NOMO-1 (cell line): ENCODE data around the gene KCMF1.

Source experiments
- DNase-seq, 2 experiments: peaks; one replicate each; lab custom pipeline; 2025; ENCODE audit not compliant: unreplicated experiment in 2 of 2; lab: John Stamatoyannopoulos, UW

The KCMF1 gene

DNA sequence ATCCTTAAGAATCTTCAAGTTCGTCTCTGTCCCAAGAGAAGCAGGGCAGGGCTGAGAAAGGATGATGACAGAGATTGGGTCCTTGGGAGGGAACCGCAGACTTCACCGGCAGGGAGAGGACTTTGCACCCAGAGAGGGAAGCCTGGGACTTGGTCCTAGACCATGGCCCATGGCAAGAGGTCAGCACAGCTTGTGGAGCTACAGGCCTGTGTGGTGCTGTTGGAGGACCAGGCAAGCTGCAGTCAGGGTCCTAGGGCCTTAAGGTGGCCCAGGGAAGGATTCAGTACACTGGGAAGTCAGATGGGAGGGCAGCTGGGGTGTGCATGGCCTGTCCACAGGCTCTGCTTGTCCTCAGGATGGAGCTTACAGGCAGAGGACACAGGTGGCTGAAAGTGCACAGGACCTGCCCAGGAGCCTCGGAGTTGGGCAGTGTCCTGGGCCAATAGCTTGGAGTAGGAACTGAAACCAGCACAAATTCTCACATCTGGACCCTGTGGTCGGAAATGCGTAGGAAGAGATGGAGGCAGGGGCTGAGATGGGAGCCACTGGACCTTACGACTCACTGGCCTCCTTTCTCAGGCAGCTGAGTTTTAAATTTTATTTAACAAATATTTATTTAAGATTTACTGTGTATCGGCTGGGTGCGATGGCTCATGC, 105.8 kb downstream of the KCMF1 start:
- no peak for DNase-seq

DNA sequence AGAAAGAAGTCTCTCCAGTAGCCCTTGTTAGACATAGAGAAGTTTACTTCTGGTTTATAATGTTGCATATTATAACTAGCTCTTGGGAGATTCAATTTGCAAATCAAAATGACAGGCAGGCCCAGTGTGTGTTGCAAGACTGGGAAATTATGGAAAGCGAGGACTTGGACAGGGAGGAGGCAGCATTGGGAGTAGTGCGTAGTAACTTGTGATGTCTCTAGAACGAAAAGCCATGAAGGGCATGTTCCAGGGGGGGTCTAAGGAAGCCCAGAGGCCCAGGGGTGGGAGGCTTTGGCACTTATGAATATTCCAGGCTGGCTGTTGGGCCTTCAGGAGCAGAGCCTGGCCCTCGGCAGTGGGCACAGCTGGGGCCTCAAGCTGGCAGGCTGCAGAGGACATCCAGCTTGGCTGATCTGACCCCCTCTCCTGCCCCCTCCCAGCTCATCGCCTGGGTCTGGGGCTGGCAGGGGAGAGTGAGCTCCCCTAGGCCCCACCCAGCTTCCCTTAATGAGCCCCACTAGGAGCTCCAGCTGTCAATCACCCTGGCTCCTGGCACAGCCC, 107.0 kb downstream of the KCMF1 start:
- DNase-seq = no peak

DNA sequence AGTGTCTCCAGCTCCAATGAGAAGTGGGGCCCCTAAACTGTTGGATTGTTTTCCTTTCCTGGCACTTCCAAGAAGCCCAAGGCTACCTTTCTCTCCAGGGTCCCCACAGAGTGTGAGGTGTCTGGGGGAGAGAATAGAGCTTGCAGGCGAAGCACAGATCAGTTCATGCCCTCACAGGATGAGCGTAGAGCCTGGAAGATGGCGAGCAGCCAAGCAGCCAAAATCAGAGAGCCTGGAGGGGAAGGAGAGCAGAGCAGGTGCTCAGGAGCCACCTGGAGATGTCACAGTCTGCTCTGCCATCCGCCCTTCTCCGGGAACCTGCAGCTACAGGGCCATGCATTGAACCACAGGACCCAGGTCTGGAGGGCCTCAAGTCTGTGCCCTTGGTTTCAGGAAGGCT, 107.6 kb downstream of the KCMF1 start:
- no peak for DNase-seq

DNA sequence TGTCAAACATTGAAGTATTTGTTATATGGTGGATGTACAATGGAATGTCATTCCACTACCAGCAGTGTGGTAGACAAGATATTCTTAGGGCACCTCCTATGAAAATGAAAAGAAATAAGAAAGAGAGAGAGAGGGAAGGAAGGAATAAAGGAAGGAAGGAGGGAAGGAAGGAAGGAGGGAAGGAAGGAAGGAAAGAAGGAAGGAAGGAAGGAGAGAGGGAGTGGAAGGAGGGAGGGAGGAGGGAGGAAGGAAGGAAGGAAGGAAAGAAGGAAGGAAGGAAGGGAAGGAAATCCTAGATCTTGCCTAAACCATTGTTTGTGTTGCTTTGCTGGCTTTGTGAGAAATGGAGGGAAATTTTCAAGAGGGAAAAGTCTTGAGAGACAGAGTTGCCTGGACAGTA, 112.1 kb downstream of the KCMF1 start:
- no peak for DNase-seq

DNA sequence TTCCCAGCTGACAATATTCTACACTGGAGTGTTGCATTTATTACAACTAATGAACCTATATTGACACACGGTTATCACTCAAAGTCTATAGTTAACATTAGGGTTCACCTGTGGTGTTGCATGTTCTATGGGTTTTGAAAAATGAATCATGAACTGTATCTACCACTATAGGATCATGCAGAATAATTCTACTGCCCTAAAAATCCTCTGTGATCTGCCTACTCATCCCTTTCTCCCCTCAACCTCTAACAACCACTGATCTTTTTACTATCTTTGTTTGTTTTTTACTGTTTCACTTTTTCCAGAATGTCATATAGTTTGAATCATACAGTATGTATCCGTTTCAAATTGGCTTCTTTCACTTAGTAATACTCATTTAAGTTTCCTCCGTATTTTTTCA, 114.6 kb downstream of the KCMF1 start:
- DNase-seq = no peak

DNA sequence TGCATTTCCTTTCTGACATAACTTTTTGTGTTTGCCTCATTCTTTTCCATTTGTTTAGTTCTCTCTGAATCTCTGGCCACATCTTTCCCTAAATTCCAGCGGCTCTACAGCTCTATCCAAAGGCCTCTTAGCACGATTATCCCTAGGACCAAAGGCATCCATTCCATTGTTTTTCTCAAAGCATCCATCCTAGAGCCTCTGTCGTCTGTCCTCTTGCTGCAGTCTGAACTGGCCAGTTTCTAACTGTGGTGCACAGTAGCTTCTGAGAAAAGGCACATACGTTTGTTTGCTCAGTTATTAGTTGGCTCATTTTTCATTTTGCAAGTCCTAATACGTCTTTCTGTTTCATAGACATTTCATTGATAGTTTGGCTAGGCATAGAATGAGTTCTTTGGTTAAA, 116.6 kb downstream of the KCMF1 start:
- no peak for DNase-seq

DNA sequence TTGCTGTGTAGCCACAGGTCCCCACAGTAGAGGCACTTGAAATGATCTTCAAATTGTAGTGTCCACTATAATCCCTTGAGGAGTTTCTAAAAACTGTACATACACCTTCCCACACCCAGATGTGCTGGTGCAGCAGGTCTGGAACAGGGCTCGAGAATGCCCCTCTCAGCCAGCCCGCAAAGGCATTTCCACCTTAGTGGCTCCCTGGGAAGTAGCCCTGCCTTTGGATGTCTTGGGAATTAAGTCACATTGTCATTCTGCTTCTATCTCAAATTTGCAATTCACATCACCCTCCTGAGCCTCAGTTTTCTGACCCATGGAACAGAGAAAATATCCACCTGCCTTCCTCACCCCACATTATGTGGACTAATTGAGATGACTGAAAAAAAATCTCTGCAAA, 118.0 kb downstream of the KCMF1 start:
- no peak for DNase-seq

DNA sequence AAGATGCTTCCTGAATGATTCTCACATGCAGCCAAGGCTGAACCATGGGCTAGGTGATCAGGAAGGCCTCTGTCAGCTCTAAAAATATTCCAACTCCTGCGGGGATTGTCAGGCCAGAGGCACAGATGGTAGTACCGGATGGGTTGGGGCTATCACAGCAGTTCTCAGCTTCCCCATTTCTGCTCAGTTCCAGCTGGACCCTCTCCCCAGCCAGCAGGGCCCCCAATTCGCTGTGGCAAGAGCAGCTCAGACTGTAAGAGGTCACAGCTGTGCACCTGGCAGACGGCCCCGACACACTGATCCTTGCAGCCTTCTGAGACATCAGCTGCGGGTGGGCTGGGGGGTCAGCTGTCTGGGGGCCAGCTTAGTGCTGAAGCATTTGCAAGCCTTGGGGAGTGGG, 118.6 kb downstream of the KCMF1 start:
- DNase-seq = no peak

DNA sequence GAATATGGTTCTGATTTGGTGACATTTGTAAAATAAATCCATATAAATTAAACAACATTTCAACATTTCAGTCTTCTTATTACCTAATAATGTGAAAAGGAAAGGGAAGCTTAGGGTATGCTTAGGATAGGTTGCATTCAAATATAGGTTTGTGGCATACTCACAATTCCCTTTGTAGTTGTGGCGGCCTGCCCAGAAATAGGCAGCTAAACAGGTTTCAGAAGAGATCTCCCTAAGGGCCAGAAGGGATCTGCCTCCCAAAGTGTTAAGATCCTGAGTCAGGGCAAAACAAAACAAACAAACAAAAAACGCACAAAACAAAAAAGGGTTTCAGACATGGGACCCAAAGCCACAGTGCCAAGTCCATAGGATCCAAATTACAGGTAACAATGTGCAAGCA, 120.9 kb downstream of the KCMF1 start:
- DNase-seq = no peak

DNA sequence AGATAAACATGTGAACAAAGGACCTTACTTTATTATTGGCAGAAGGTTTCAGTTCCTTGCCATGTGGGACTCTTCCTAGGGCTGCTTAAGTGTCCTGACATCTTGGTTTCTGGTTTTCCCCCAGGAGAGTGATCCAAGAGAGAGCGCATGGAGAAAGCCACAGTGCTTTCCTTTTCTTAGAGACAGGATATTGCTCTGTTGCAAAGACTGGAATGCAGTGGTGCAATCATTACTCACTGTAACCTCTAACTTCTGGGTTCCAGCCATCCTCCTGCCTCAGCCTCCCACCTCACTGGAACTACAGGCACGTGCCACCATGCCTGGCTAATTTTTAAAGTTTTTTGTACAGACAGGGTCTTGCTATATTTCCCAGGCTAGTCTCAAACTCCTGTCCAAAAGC, 124.1 kb downstream of the KCMF1 start:
- DNase-seq = no peak

DNA sequence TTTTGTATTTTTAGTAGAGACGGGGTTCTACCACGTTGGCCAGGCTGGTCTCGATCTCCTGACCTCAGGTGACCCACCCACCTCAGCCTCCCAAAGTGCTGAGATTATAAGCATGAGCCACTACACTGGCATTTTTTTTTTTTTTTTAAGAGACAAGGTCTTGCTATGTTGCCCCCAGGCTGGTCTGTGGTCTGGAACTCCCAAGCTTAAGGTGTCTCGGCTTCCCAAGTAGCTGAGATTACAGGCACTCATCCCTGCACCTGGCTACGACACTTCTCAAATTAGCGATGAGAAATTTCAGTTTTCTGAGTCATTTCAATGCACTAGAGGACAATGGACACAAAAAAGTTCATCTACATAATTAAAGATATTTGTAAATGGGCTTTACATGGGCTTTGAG, 125.7 kb downstream of the KCMF1 start:
- no peak for DNase-seq

DNA sequence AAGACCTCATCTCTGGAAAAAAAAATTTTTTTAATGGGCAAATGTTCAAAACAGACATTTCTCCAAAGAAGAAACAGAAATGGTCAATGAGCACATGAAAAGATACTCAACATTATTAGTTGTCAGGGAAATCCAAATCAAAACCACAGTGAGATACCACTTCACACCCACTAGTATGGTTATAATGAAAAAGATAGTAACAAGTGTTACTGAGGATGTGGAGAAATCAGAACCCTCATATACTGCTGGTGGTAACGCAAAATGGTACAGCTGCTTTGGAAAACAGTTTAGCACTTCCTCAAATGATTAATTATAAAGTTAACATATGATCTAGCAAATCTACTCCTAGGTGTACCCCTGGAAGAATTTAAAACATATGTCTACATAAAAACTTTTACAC, 133.3 kb downstream of the KCMF1 start:
- DNase-seq = no peak

DNA sequence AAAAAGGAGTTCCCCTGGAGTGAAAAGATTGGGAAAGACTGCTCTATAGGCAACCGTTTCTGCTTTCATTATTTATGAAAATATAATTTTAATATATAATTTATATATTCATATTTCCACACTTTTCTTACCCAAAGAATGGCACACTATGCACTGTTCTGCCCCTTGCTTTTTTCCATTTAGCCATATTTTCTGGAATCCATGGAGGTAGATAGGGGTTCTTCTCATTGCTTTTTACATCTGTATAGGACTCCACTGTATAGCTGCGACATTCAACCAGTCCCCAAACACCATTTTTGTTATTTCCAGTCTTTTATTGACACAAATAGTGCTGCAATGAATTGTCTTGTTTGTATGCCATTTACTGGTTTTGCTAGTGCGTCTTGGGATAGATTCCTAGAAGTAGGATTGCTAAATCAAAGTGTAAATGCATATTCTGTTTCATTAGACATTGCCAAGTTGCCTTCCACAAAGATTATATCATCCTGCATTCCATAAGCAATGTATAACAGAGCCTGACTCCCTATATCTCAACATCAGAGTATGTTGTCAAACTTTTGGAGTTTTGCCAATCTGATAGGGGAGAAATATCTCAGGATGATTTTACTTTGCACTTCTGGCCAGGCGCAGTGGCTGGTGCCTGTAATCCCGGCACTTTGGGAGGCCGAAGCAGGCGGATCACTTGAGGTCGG, 135.7 kb downstream of the KCMF1 start:
- DNase-seq = no peak
